ENCODE results near the gene ENPP6.

The ENPP6 gene

DNA sequence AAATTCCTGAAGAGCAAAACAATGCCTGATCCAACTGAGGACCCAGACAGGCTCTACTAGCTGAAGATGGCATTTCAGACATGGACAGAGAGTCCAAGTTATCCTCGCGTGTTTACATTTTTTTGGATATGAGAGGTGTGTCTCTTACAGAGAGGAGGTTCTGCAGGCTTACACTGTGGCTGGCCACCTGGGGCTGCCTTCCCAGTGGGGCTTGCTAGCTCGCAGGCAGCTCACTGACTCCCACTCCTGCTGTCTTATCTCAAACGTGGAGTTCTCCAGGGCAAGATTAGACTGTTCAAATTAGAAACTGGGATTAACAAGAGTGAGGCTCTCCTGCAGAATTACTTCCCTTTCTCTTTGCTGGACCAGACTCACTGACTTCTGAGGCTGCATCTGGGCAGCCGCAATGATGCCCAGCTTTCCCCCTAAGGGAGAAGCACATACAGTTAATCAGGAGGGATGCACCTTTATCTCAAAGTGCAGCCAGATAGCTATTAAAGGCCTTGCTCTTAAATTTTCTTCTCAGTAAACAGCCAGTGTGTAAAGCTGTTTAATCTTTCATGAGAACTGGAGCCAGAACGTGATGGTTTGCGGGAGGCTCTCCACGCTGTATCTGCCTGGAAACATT, 123.0 kb downstream of the ENPP6 start:
- H3F3A ChIP-seq (ENCODE audit: insufficient read depth): no peaks in the 10 kb centered on the region
- TF ChIP-seq, protein P1, sequence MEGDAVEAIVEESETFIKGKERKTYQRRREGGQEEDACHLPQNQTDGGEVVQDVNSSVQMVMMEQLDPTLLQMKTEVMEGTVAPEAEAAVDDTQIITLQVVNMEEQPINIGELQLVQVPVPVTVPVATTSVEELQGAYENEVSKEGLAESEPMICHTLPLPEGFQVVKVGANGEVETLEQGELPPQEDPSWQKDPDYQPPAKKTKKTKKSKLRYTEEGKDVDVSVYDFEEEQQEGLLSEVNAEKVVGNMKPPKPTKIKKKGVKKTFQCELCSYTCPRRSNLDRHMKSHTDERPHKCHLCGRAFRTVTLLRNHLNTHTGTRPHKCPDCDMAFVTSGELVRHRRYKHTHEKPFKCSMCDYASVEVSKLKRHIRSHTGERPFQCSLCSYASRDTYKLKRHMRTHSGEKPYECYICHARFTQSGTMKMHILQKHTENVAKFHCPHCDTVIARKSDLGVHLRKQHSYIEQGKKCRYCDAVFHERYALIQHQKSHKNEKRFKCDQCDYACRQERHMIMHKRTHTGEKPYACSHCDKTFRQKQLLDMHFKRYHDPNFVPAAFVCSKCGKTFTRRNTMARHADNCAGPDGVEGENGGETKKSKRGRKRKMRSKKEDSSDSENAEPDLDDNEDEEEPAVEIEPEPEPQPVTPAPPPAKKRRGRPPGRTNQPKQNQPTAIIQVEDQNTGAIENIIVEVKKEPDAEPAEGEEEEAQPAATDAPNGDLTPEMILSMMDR (IDR thresholded peaks at IDR 0.05; ENCODE audit: insufficient read depth, low read length, poor library complexity, severe bottlenecking): no peak
- no peak for TF ChIP-seq EZH2phosphoT487 (conservative IDR thresholded peaks at IDR 0.05; ENCODE audit: low read length)
- no peak overlapping the region for H3K4me2 ChIP-seq (ENCODE audit: low read depth, low read length, poor library complexity, severe bottlenecking)

DNA sequence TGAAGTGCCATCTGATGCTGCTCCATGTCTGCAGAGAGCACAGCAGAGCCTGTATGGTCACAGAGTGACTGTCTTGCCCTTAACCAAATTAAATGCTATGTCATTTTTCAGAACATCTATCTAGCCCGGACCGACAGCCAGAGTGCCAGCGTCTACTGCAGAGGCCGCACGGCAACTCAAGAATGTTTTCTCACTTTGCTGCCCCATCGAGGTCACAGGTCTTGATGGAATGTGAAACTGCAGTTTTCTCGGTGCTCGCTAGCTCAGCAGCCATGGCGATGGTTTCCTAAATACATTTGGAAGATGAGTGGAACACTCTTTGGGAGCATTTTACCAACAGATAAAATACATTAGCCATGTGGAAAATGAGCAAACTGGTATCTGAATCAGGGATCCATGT, 125.7 kb downstream of the ENPP6 start:
- Histone ChIP-seq H3K27me3 (ENCODE audit: low read length) (no peaks in the 10 kb centered on the region), H3K27ac (ENCODE audit: low read depth, low read length) (no peak overlapping the region)

More for the DNA sequence above, 123.0 kb downstream of the ENPP6 start:
- no peaks in the 10 kb centered on the region for H4K20me1 ChIP-seq (ENCODE audit: low read depth, low read length)
- H3K9me3 ChIP-seq (ENCODE audit: insufficient read depth, low read length): no peaks in the 10 kb centered on the region
- no peaks in the 10 kb centered on the region for H3K27me3 ChIP-seq (ENCODE audit: low read length)
- H3K36me3 ChIP-seq (ENCODE audit: low read length): no peaks in the 10 kb centered on the region
- H3K4me3 ChIP-seq (ENCODE audit: insufficient read depth, low read length, poor library complexity, severe bottlenecking): no peak overlapping the region
- no peaks in the 10 kb centered on the region for H3K79me2 ChIP-seq (ENCODE audit: insufficient read depth, low read length)
- no peak overlapping the region for H2AFZ ChIP-seq (ENCODE audit: low read depth, low read length, severe bottlenecking)
- H3K27ac ChIP-seq (ENCODE audit: low read depth, low read length): no peak overlapping the region
- H3K9ac ChIP-seq (ENCODE audit: low read length): no peak overlapping the region
- H3K9me2 ChIP-seq (replicated peaks; ENCODE audit: insufficient read depth, low read length): no peaks in the 10 kb centered on the region

DNA sequence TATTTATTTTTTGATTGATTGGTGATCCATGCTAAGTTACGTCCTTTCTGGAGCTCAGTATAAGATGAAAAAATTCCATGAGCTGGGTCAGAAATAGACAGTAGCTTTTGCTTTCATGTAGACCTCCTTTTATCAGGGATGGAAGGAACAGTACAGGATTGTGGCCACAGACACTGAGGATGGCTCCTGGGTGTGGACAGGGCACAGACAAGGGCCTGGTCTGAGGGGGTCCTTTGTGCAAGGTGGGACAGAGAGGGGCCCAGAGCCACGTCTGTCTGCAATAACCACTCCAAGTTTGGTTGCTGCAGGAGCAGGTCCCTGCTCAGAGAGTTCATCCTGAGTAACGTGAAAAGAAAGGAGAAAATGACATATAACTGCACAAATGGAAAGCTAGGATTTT, 127.1 kb downstream of the ENPP6 start:
- Histone ChIP-seq H3K9me2 (replicated peaks; ENCODE audit: insufficient read depth, low read length) (no peaks in the 10 kb centered on the region), H3K4me3 (ENCODE audit: insufficient read depth, low read length, poor library complexity, severe bottlenecking) (no peak overlapping the region), H3F3A (ENCODE audit: insufficient read depth) (no peaks in the 10 kb centered on the region), H3K79me2 (ENCODE audit: insufficient read depth, low read length) (no peaks in the 10 kb centered on the region), H3K4me2 (ENCODE audit: low read depth, low read length, poor library complexity, severe bottlenecking) (no peak overlapping the region), H3K27ac (ENCODE audit: low read depth, low read length) (no peak overlapping the region), H3K27me3 (ENCODE audit: low read length) (no peaks in the 10 kb centered on the region), H3K9ac (ENCODE audit: low read length) (no peak overlapping the region), H4K20me1 (ENCODE audit: low read depth, low read length) (no peaks in the 10 kb centered on the region), H3K36me3 (ENCODE audit: low read length) (no peaks in the 10 kb centered on the region), H3K9me3 (ENCODE audit: insufficient read depth, low read length) (no peaks in the 10 kb centered on the region), H2AFZ (ENCODE audit: low read depth, low read length, severe bottlenecking) (no peak overlapping the region)
- TF ChIP-seq, protein P1 (IDR thresholded peaks at IDR 0.05; ENCODE audit: insufficient read depth, low read length, poor library complexity, severe bottlenecking): no peak
- TF ChIP-seq EZH2phosphoT487 (conservative IDR thresholded peaks at IDR 0.05; ENCODE audit: low read length): no peak

More for the DNA sequence above, 125.7 kb downstream of the ENPP6 start:
- Histone ChIP-seq H3K4me2 (ENCODE audit: low read depth, low read length, poor library complexity, severe bottlenecking) (no peak overlapping the region), H3K36me3 (ENCODE audit: low read length) (no peaks in the 10 kb centered on the region), H4K20me1 (ENCODE audit: low read depth, low read length) (no peaks in the 10 kb centered on the region), H3F3A (ENCODE audit: insufficient read depth) (no peaks in the 10 kb centered on the region), H3K9me2 (replicated peaks; ENCODE audit: insufficient read depth, low read length) (no peaks in the 10 kb centered on the region), H3K9ac (ENCODE audit: low read length) (no peak overlapping the region), H3K9me3 (ENCODE audit: insufficient read depth, low read length) (no peaks in the 10 kb centered on the region), H2AFZ (ENCODE audit: low read depth, low read length, severe bottlenecking) (no peak overlapping the region), H3K4me3 (ENCODE audit: insufficient read depth, low read length, poor library complexity, severe bottlenecking) (no peak overlapping the region), H3K79me2 (ENCODE audit: insufficient read depth, low read length) (no peaks in the 10 kb centered on the region)
- TF ChIP-seq, protein P1 (IDR thresholded peaks at IDR 0.05; ENCODE audit: insufficient read depth, low read length, poor library complexity, severe bottlenecking): no peak
- no peak for TF ChIP-seq EZH2phosphoT487 (conservative IDR thresholded peaks at IDR 0.05; ENCODE audit: low read length)
